Measurements from ENCODE around the gene WDR88. TPM values are rescaled to one million over a fixed set of nuclear protein-coding genes. Genes with fewer than 3 reads are reported as not detected.
"Not testable (repeated sequence)": the region's sequence is repeated elsewhere in the genome, so short reads cannot be mapped to it uniquely, and the experiment has no call there.

Gene WDR88
- total RNA-seq, 2 experiments from 2014 or later = not detected

DNA sequence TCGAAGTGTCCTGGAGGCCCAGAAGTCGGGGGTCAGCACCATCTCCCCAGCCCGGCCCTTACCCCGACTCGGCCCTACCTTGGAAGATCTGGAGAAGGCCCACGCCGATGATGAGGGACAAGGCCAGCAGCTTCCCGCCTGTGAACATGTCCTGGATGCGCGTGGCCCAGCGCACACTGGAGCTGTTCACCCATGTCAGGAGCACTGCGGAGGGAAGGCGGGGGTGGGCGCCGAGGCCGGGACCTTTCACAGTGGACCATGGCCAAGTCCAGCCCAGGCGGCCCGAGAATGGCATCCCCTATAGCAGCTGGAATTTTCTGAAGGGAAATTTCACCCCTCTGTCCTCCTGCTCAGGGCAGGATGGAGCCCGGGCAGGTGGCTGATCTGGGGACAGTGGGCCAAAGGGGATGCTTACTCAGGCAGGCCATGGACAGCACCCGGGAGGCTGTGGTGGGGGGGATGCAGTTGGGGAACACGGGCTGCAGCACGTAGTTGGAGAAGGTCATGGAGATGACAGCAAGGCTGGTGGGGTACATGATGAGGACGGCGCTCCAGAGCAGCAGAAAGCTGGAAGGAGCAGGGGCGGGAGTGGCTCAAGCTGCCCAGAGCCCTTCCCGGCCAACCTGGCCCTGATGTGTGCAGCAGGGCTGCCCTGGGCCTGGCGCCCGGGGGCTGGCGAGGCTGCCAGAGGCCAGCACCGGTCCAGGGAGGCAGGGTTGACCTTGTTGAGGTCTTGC, 80.7 kb downstream of the WDR88 start:
- H3K4me3 Mint-ChIP-seq = no peak overlapping the region
- H3K9me3 Mint-ChIP-seq = no peaks in the 10 kb centered on the region
- H3K4me1 Mint-ChIP-seq (ENCODE audit: low read depth) = no peaks in the 10 kb centered on the region
- CTCF ChIA-PET = interaction anchor here (0.5 kb wide), 1 partner anchor 125 kb away, joined by 3 read pairs; no protein-coding TSS in a partner anchor
- H3K27me3 Mint-ChIP-seq (ENCODE audit: low read depth) = no peaks in the 10 kb centered on the region
- H3K27ac Mint-ChIP-seq = no peak overlapping the region
- no peak for DNase-seq
- intact Hi-C loops (cut with micrococcal nuclease) = no loop called here
- no peaks in the 10 kb centered on the region for H3K36me3 Mint-ChIP-seq (ENCODE audit: low read depth)

DNA sequence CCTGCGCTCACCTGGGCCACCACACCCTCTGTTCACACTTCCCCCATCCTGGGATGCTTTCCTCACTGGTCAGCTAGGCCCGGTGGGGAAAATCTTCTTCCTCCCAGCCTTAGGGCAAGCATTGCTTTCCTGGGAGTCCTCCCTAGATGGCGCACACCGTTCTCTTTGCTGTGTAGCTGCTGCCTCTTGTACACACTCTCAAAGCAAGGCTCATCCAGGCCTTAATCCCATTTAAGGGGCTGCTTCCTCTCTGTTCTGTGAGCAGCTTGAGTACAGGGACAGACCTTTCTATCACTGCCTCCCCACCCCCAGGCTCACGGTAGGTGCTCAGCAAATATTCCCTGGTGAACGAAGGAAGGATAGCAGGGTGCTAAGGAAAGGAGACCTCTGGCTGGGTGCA, 82.7 kb downstream of the WDR88 start:
- H3K4me3 Mint-ChIP-seq = no peak overlapping the region
- H3K4me1 Mint-ChIP-seq (ENCODE audit: low read depth) = no peaks in the 10 kb centered on the region
- no peaks in the 10 kb centered on the region for H3K27me3 Mint-ChIP-seq (ENCODE audit: low read depth)
- H3K9me3 Mint-ChIP-seq = no peaks in the 10 kb centered on the region
- intact Hi-C loops (cut with micrococcal nuclease) = no loop called here
- H3K27ac Mint-ChIP-seq = no peak overlapping the region
- H3K36me3 Mint-ChIP-seq (ENCODE audit: low read depth) = no peaks in the 10 kb centered on the region
- no peak for DNase-seq
- CTCF ChIA-PET = no interaction called here

DNA sequence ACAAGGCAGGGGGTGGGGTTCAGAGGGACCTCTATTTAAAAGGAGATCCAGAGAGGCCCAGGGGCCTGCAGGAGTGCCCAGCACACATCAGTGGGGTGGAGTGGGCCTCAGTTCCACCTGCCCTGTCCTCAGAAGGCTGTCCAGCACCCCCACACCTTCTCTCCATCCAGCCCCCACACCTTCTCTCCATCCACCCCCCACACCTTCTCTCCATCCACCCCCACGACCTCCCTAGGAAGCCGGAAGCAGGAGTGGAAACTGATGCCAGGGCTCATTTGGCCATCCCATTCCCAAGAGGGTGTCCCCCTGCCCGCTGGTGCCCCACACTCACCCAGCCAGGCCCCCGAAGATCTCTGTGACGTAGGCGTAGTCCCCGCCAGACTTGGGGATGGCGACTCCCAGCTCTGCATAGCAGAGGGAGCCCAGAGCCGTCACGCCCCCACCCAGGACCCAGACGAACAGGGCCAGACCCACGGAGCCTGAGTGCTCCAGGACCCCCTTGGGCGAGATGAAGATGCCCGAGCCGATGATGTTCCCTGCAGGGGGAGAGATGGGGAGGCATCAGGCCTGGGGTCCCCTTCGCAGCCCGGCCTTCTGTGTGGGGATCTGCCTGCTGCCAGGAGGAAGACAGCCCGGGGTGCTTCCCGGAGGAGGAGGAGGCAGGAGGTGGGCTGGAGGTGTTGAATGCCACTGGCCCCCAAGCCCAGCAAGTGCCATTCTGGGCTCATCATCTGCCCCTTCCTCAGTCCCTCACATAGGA, 83.7 kb downstream of the WDR88 start:
- no peak for DNase-seq
- intact Hi-C loops (cut with micrococcal nuclease) = no loop called here
- CTCF ChIA-PET = no interaction called here
- H3K9me3 Mint-ChIP-seq = no peaks in the 10 kb centered on the region
- no peak overlapping the region for H3K4me3 Mint-ChIP-seq
- H3K27me3 Mint-ChIP-seq (ENCODE audit: low read depth) = no peaks in the 10 kb centered on the region
- no peaks in the 10 kb centered on the region for H3K36me3 Mint-ChIP-seq (ENCODE audit: low read depth)
- H3K4me1 Mint-ChIP-seq (ENCODE audit: low read depth) = no peaks in the 10 kb centered on the region
- no peak overlapping the region for H3K27ac Mint-ChIP-seq

DNA sequence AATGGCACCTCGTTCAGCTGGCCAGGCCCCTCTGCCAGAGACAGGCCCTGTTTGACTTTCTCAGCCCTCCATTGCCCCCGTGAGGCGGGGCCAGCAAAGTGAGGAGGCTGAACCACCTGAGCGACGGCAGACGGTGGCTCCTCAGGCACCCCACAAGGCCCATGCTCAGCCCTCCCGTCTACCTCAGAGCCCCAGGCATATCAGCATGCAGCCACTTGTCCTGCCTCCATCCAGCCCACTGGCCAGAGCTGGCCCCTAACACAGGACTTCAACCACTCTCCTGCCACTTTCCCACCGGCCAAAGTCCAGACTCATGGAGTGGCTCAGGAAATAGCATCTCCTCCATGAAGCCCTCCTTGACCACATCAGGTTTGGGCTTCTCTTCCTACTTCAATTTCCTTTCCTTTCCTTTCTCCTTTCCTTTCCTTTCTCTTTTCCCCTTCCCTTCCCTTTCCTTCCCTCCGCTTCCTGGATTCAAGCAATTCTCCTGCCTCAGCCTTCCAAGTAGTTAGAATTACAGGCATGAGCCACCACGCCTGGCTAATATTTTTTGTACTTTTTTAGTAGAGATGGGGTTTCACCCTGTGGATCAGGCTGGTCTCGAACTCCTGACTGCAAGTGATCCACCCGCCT, 84.4 kb downstream of the WDR88 start:
- H3K4me1 Mint-ChIP-seq (ENCODE audit: low read depth) = no peaks in the 10 kb centered on the region
- H3K27ac Mint-ChIP-seq = no peak overlapping the region
- intact Hi-C loops (cut with micrococcal nuclease) = no loop called here
- H3K4me3 Mint-ChIP-seq = no peak overlapping the region
- no peak for DNase-seq
- no peaks in the 10 kb centered on the region for H3K36me3 Mint-ChIP-seq (ENCODE audit: low read depth)
- CTCF ChIA-PET = interaction anchor here (0.7 kb wide), 1 partner anchor 59 kb away, joined by 4 read pairs; no protein-coding TSS in a partner anchor
- H3K9me3 Mint-ChIP-seq = no peaks in the 10 kb centered on the region
- no peaks in the 10 kb centered on the region for H3K27me3 Mint-ChIP-seq (ENCODE audit: low read depth)

DNA sequence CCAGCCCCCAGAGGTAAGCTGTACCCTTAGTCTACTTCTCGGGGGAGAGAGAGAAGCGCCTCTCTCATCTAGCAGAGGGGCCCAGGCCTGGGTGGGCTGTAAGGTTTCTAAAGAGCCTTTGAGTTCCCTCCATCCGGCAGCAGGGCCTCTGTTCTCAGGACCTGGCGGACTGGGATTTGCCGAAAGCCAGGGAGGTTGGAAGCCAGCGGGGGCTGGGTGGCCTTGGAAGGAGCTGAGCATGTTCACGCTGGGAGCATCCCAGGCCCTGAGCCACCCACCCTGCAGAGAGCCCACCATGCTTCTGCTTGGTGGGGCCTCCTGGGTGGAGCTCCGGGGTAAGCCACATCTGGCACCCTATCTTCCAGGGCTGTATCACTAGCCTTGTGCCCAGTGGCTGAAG, 86.0 kb downstream of the WDR88 start:
- Mint-ChIP-seq H3K4me1 (ENCODE audit: low read depth) (no peaks in the 10 kb centered on the region), H3K27me3 (ENCODE audit: low read depth) (peaks cover 5% of the 10 kb centered on the region), H3K9me3 (no peaks in the 10 kb centered on the region), H3K36me3 (ENCODE audit: low read depth) (no peaks in the 10 kb centered on the region), H3K4me3 (no peak overlapping the region), H3K27ac (no peak overlapping the region)
- CTCF ChIA-PET = no interaction called here
- intact Hi-C loops (cut with micrococcal nuclease) = no loop called here
- no peak for DNase-seq

DNA sequence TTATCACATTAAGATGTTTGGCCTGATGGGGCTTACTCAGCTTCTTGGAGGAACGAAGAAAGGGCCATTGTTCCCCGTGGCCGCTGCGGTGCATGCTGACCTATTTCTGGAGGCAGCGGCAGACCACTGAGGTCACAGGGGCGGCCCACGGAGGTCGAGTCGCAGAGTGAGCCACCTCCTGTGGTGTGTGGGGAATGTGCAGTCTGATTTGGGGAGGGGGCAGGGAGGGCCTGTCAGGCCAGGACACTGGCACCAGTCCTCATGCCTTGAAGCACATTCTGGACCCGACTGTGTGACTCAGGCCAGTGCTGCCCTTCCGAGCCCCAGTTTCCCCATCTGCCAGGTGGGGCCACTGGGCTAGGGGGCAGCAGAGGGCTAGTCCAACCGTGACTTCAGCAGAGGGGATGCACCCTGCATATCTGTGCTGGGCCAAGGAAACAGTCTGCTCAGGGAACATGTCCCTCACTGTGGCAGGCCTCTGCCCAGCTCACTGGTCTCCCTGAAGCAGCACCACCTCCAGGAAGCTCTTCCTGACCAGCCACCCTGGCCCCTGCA, 87.4 kb downstream of the WDR88 start:
- no peaks in the 10 kb centered on the region for H3K4me1 Mint-ChIP-seq (ENCODE audit: low read depth)
- DNase-seq = no peak
- H3K4me3 Mint-ChIP-seq = no peak overlapping the region
- intact Hi-C loops (cut with micrococcal nuclease) = no loop called here
- no peaks in the 10 kb centered on the region for H3K36me3 Mint-ChIP-seq (ENCODE audit: low read depth)
- no peaks in the 10 kb centered on the region for H3K9me3 Mint-ChIP-seq
- CTCF ChIA-PET = no interaction called here
- no peak overlapping the region for H3K27ac Mint-ChIP-seq
- peaks cover 12% of the 10 kb centered on the region for H3K27me3 Mint-ChIP-seq (ENCODE audit: low read depth)

DNA sequence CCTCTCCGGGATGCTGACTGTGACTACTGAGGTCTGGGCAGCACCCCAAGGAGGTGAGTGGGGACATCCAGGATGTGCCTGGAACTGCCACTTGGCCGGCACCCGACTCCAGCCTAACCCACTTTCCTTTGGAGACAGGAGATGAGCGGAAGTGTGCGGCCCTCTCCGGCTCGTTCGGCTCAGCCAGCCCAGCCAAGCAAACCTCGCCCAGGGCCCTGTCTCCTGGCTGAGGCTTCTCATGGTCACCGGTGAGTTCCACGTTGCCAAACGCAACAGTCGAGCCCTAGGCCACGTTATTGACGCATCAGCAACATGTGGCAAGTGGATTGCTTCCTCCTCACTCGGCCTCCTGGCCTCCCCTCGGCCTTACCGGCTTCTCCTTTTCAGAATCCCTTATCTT, 88.2 kb downstream of the WDR88 start:
- Mint-ChIP-seq H3K4me3 (no peak overlapping the region), H3K36me3 (ENCODE audit: low read depth) (no peaks in the 10 kb centered on the region), H3K9me3 (no peaks in the 10 kb centered on the region), H3K27ac (no peak overlapping the region), H3K27me3 (ENCODE audit: low read depth) (peaks cover 20% of the 10 kb centered on the region), H3K4me1 (ENCODE audit: low read depth) (peaks cover 2% of the 10 kb centered on the region)
- no peak for DNase-seq
- intact Hi-C loops (cut with micrococcal nuclease) = no loop called here
- CTCF ChIA-PET = no interaction called here

DNA sequence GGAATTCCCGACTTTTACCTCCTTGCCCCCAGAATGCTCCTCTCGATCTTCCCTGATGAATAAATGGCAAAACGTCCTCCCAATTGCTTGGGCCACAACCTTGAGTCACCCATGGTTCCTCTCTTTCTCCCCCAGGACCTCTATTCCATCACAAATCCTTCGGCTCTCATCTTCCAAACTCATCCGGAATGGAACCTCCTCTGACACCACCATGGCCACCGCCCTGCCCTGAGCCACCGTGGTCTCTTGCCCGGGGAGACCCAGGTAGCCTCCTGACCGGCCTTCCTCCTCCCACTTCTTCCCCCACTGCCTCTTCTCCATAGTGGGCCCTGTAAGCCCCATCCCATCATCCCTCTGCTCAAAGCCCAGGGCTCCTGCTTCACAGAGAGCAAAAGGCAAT, 88.8 kb downstream of the WDR88 start:
- H3K27ac Mint-ChIP-seq = no peak overlapping the region
- no peak for DNase-seq
- peaks cover 21% of the 10 kb centered on the region for H3K27me3 Mint-ChIP-seq (ENCODE audit: low read depth)
- no peaks in the 10 kb centered on the region for H3K9me3 Mint-ChIP-seq
- H3K36me3 Mint-ChIP-seq (ENCODE audit: low read depth) = no peaks in the 10 kb centered on the region
- H3K4me3 Mint-ChIP-seq = no peak overlapping the region
- CTCF ChIA-PET = no interaction called here
- intact Hi-C loops (cut with micrococcal nuclease) = no loop called here
- H3K4me1 Mint-ChIP-seq (ENCODE audit: low read depth) = peaks cover 3% of the 10 kb centered on the region

DNA sequence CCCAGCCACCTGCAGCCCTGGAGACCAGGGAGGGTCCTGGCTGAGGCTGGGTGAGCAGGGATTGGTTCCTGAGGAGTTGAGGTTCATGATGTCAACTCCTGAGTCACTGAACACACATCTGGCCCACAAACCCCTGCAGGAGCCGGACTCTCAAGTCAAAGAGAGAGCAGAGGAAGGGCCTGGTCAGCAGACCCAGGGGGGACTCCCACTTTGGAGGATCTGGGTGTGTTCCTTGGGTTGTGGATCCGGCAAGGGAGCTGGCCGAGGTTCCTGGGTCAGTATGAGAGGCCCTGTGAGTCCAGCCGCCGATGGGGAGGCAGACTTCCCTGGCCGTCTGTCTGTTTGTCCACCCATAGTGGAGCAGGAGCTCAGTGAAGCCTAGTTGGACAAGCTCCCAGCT, 89.7 kb downstream of the WDR88 start:
- intact Hi-C loops (cut with micrococcal nuclease) = no loop called here
- CTCF ChIA-PET = no interaction called here
- H3K27me3 Mint-ChIP-seq (ENCODE audit: low read depth) = peaks cover 28% of the 10 kb centered on the region
- H3K36me3 Mint-ChIP-seq (ENCODE audit: low read depth) = no peaks in the 10 kb centered on the region
- H3K9me3 Mint-ChIP-seq = no peaks in the 10 kb centered on the region
- no peak overlapping the region for H3K4me3 Mint-ChIP-seq
- DNase-seq = no peak
- no peak overlapping the region for H3K27ac Mint-ChIP-seq
- peaks cover 10% of the 10 kb centered on the region for H3K4me1 Mint-ChIP-seq (ENCODE audit: low read depth)

DNA sequence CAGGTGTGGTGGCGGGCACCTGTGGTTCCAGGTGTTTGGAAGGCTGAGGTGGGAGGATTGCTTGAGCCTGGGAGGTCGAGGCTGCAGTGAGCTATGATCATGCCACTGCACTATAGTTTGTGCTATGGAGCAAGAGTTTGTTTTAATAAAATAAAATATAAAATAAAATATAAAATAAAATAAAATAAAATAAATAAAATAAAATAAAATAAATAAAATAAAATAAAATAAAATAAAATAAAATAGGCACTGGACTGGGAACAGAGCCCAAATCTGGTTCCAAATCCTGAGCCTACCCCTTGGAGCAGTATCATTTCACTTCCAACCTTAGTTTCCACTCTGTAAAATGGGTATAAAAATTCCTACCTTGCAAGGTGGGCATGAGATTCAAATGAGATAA, 90.3 kb downstream of the WDR88 start:
- H3K4me3 Mint-ChIP-seq; H3K4me1 Mint-ChIP-seq (ENCODE audit: low read depth); H3K27ac Mint-ChIP-seq; H3K36me3 Mint-ChIP-seq (ENCODE audit: low read depth); intact Hi-C loops (cut with micrococcal nuclease); CTCF ChIA-PET; DNase-seq; H3K9me3 Mint-ChIP-seq: not testable (repeated sequence)
- H3K27me3 Mint-ChIP-seq (ENCODE audit: low read depth) = peaks cover 32% of the 10 kb centered on the region

DNA sequence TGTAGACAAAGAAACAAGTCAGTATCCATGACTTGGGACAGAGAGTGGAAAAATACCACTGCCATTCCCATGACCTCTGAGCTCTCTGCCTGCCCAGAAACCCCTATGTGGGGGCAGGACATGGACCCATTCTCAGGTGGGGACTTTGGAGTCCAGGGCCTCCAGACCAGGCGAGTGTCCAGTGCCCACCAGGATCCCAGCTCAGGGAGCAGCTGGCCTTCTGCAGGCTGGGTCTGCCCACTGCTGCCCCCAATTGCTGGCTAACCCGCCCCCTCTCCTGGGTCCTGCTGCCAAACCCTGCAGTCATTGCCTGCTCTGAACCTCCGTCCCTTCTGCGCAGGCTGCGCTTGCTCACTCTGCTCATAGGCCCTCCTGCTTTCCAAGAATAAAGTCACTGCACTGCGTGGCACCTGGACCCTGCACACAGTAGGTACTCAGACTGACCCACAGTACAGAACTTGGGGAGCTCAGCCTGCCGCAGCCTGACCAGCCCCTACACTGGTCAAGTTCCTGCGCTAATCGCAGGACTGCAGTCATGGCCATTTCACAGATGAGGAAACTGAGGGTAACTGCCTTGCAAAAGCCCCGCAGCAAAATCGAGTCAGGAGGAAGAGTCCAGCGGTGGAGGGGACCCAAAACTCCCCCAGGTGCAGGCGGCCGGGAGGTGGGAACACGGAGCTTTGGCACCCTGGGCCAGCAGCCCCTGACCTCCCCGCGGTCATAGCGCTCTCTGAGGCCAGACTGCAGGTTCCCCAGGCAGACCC, 93.0 kb downstream of the WDR88 start:
- intact Hi-C loops (cut with micrococcal nuclease) = loop anchor here (5.0 kb wide), 1 partner anchor 83 kb away; no protein-coding TSS in a partner anchor
- no peak for DNase-seq
- peak overlapping the region; percentile 11 for H3K4me3 Mint-ChIP-seq
- H3K27ac Mint-ChIP-seq = no peak overlapping the region
- H3K36me3 Mint-ChIP-seq (ENCODE audit: low read depth) = peaks cover 6% of the 10 kb centered on the region
- peaks cover 14% of the 10 kb centered on the region for H3K9me3 Mint-ChIP-seq
- CTCF ChIA-PET = interaction anchor here (0.5 to 1.7 kb wide), 5 partner anchors 40 to 263 kb away, joined by 3 to 7 read pairs (median 3); no protein-coding TSS in a partner anchor
- peaks cover 10% of the 10 kb centered on the region for H3K4me1 Mint-ChIP-seq (ENCODE audit: low read depth)
- H3K27me3 Mint-ChIP-seq (ENCODE audit: low read depth) = peaks cover 52% of the 10 kb centered on the region

Data from activated naive CD4-positive, alpha-beta T cell treated with anti-CD3 and anti-CD28 coated beads for 36 hours (primary cell).